Stimulated activated memory B cell treated with anti-CD40 and anti-IgM and Interleukin-4, amounts not matched to agents 10 μg/mL and 1 μg/mL and 100 μg/mL, for 72 hours (primary cell): ENCODE results near the gene TCF3.

Experiments
- ATAC-seq: fragments of 150-1000 bp; cut with Tn5 transposase; 2 replicates; pipeline ENCODE4 v1.10.0; 2021
- H3K27ac Mint-ChIP-seq: one replicate; pipeline ENCODE4 v1.8.0; 2022; ENCODE audit warnings: mild to moderate bottlenecking, mixed read lengths
- H3K27me3 Mint-ChIP-seq: one replicate; pipeline ENCODE4 v1.8.0; 2022; ENCODE audit warnings: mixed read lengths
- H3K36me3 Mint-ChIP-seq: one replicate; pipeline ENCODE4 v1.8.0; 2022; ENCODE audit warnings: mixed read lengths
- H3K4me1 Mint-ChIP-seq: one replicate; pipeline ENCODE4 v1.8.0; 2022; ENCODE audit warnings: mixed read lengths
- H3K4me3 Mint-ChIP-seq: one replicate; pipeline ENCODE4 v1.8.0; 2022; ENCODE audit warnings: mild to moderate bottlenecking, moderate library complexity, mixed read lengths
- H3K9me3 Mint-ChIP-seq: one replicate; pipeline ENCODE4 v1.8.0; 2022; ENCODE audit warnings: mixed read lengths

Gene TCF3

GRCh38 chr19:1580382-1580781 is 72.0 kb downstream of the TCF3 start:
- Mint-ChIP-seq H3K27ac (no peak overlapping the region), H3K4me3 (no peak overlapping the region), H3K4me1 (peaks cover 7% of the 10 kb centered on the region), H3K27me3 (no peaks in the 10 kb centered on the region), H3K36me3 (peaks cover 61% of the 10 kb centered on the region), H3K9me3 (no peaks in the 10 kb centered on the region)
- ATAC-seq: no peak

GRCh38 chr19:1579222-1579621 is 73.2 kb downstream of the TCF3 start:
- H3K9me3 Mint-ChIP-seq: no peaks in the 10 kb centered on the region
- H3K27me3 Mint-ChIP-seq: no peaks in the 10 kb centered on the region
- H3K4me3 Mint-ChIP-seq: no peak overlapping the region
- peaks cover 11% of the 10 kb centered on the region for H3K4me1 Mint-ChIP-seq
- H3K36me3 Mint-ChIP-seq: peaks cover 49% of the 10 kb centered on the region
- H3K27ac Mint-ChIP-seq: no peak overlapping the region
- no peak for ATAC-seq

GRCh38 chr19:1577929-1578618 is 74.3 kb downstream of the TCF3 start:
- no peak overlapping the region for H3K4me3 Mint-ChIP-seq
- H3K36me3 Mint-ChIP-seq: peaks cover 46% of the 10 kb centered on the region
- ATAC-seq: no peak

DNA sequence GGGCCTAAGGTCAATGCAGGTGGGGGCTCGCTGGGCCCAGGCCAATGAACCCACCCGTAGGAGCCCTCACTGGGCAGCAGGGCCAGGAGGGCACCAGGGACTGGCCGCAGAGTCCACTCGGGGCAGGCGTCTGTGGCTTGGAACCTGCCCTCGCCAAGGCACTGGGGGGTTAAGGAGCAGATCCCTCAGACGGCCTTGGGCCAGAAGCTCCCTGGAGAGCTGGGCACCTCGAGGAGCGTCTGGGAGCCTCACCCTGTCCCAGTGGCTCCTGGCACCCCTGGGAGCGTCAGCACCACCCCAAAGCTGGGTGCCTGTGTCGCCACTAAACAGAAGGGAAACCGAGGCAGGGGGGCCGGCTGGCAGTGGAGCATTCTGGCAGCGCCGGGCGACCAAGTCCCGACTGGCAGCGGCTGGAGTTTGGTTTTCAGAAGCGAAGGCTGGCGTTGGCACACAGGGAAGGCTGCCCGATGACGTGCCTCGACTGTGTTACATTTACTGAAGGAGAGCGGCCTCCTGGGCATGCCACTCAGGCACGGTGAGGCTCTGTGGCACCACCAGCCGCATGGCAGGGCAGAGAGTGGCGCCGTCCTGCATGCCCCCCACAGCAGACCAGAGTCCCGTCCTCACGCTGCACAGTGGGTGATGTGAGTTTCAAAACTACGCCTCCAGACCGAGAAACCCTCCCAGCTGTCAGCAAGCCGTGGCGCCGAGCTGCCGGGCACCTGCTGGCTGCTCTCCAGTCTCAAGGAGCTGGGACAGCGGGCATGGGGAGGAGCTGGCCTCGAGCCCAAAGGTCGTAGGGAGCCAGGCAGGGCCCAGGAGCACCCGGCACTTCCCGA is 75.1 kb downstream of the TCF3 start:
- H3K27me3 Mint-ChIP-seq: no peaks in the 10 kb centered on the region
- no peaks in the 10 kb centered on the region for H3K9me3 Mint-ChIP-seq
- no peak overlapping the region for H3K27ac Mint-ChIP-seq
- peaks cover 11% of the 10 kb centered on the region for H3K4me1 Mint-ChIP-seq
- no peak overlapping the region for H3K4me3 Mint-ChIP-seq
- peaks cover 41% of the 10 kb centered on the region for H3K36me3 Mint-ChIP-seq
- ATAC-seq: no peak

More at GRCh38 chr19:1577929-1578618, 74.3 kb downstream of the TCF3 start:
- Mint-ChIP-seq H3K4me1 (peaks cover 11% of the 10 kb centered on the region), H3K27me3 (no peaks in the 10 kb centered on the region), H3K27ac (no peak overlapping the region), H3K9me3 (no peaks in the 10 kb centered on the region)

GRCh38 chr19:1576242-1577089 is 75.9 kb downstream of the TCF3 start:
- Mint-ChIP-seq H3K4me1 (peaks cover 11% of the 10 kb centered on the region), H3K9me3 (no peaks in the 10 kb centered on the region), H3K27me3 (no peaks in the 10 kb centered on the region), H3K4me3 (no peak overlapping the region), H3K36me3 (peaks cover 37% of the 10 kb centered on the region), H3K27ac (peak overlapping the region; percentile 2)
- peak; percentile 42 for ATAC-seq

- Mint-ChIP-seq H3K36me3 (peaks cover 28% of the 10 kb centered on the region), H3K9me3 (no peaks in the 10 kb centered on the region), H3K4me3 (no peak overlapping the region), H3K27me3 (peaks cover 3% of the 10 kb centered on the region), H3K27ac (peak overlapping the region; percentile 2), H3K4me1 (peaks cover 13% of the 10 kb centered on the region)
- ATAC-seq: peak; percentile 10
These were observed 76.8 kb downstream of the TCF3 start for GRCh38 chr19:1575323-1576241.

- H3K9me3 Mint-ChIP-seq: no peaks in the 10 kb centered on the region
- H3K27me3 Mint-ChIP-seq: peaks cover 13% of the 10 kb centered on the region
- no peak overlapping the region for H3K4me3 Mint-ChIP-seq
- H3K4me1 Mint-ChIP-seq: peaks cover 23% of the 10 kb centered on the region
- no peak for ATAC-seq
- peaks cover 18% of the 10 kb centered on the region for H3K36me3 Mint-ChIP-seq
- no peak overlapping the region for H3K27ac Mint-ChIP-seq
These were observed 77.9 kb downstream of the TCF3 start for GRCh38 chr19:1574354-1575136.

- Mint-ChIP-seq H3K27me3 (peaks cover 21% of the 10 kb centered on the region), H3K4me3 (no peak overlapping the region), H3K9me3 (no peaks in the 10 kb centered on the region), H3K4me1 (peaks cover 32% of the 10 kb centered on the region), H3K27ac (no peak overlapping the region), H3K36me3 (peaks cover 6% of the 10 kb centered on the region)
- no peak for ATAC-seq
These were observed 79.6 kb downstream of the TCF3 start for GRCh38 chr19:1572795-1573194.

- Mint-ChIP-seq H3K27me3 (peaks cover 21% of the 10 kb centered on the region), H3K4me3 (no peak overlapping the region), H3K9me3 (no peaks in the 10 kb centered on the region), H3K27ac (no peak overlapping the region), H3K36me3 (peaks cover 6% of the 10 kb centered on the region), H3K4me1 (peaks cover 32% of the 10 kb centered on the region)
- no peak for ATAC-seq
These were observed 81.1 kb downstream of the TCF3 start for GRCh38 chr19:1571358-1571757.

GRCh38 chr19:1570836-1571235 is 81.6 kb downstream of the TCF3 start:
- no peaks in the 10 kb centered on the region for H3K9me3 Mint-ChIP-seq
- peaks cover 21% of the 10 kb centered on the region for H3K27me3 Mint-ChIP-seq
- ATAC-seq: no peak
- peaks cover 3% of the 10 kb centered on the region for H3K36me3 Mint-ChIP-seq
- H3K4me1 Mint-ChIP-seq: peaks cover 29% of the 10 kb centered on the region
- no peak overlapping the region for H3K4me3 Mint-ChIP-seq
- H3K27ac Mint-ChIP-seq: no peak overlapping the region

DNA sequence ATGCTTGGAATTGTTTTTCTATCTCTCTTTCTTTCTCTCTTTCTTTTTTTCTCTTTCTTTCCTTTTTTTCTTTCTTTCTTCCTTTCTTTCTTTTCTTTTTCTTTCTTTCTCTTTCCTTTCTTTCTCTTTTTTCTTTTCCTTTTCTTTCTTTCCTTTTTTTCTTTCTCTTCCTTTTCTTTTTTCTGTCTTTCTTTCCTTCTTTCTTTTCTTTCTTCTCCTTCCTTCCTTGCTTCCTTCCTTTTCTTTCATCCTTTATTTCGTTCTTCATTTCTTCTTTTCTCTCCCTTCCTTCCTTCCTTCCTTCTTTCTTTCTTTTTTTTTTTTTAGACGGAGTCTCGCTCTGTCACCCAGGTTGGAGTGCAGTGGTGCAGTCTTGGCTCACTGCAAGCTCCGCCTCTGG is 82.4 kb downstream of the TCF3 start:
- peak overlapping the region; percentile 25 for H3K27ac Mint-ChIP-seq
- H3K9me3 Mint-ChIP-seq: no peaks in the 10 kb centered on the region
- H3K4me1 Mint-ChIP-seq: peaks cover 23% of the 10 kb centered on the region
- ATAC-seq: no peak
- H3K27me3 Mint-ChIP-seq: peaks cover 21% of the 10 kb centered on the region
- peak overlapping the region; percentile 60 for H3K4me3 Mint-ChIP-seq
- H3K36me3 Mint-ChIP-seq: no peaks in the 10 kb centered on the region

DNA sequence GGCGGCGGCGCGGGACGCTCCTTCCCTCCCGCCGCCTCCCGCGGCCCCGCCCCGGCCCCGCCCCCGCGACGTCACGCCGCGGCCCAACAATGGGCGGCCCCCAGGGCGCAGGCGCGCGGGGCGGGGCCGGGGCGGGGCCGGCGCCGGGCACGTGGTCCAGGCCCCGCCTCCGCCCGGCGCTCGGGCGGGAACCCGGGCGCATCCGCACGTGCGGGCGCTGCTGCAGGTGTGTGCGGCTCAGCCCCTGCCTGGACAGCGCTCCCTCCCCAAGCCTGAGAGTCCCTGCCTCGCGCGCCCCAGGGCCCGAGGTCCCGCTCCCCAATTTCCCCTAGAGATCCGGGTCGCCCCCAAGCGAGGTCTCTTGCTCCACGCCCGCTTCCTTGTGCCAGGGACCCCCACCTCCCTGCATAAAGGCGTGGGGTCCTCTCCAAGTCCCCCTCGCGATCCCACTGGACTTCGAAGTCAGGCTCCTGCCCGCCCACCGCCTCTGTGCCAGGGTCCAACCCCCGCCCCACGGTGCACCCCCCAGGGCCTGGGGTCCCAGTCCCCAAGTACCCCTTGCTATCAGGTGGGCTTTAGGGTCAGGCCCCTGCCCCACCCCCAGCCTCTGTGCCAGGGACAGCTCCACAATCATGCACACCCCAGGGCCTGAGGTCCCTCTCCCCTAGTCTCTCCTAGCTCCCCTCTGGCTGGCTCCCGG is 83.9 kb downstream of the TCF3 start, which contains the start of gene MEX3D:
MEX3D (minus strand) TSS at position 6 of the 700 bp plus-strand sequence. CDS start 267 bp downstream, outside the sequence.
- peak; percentile 87 for ATAC-seq
- H3K27ac Mint-ChIP-seq: no peak within 1 kb of the TSS
- no peaks in the 10 kb centered on the region for H3K36me3 Mint-ChIP-seq
- peaks cover 21% of the 10 kb centered on the region for H3K4me1 Mint-ChIP-seq
- no peaks in the 10 kb centered on the region for H3K9me3 Mint-ChIP-seq
- peak within 1 kb of the TSS; percentile 64 for H3K4me3 Mint-ChIP-seq
- peaks cover 21% of the 10 kb centered on the region for H3K27me3 Mint-ChIP-seq

- peaks cover 21% of the 10 kb centered on the region for H3K27me3 Mint-ChIP-seq
- no peaks in the 10 kb centered on the region for H3K9me3 Mint-ChIP-seq
- H3K4me1 Mint-ChIP-seq: peaks cover 21% of the 10 kb centered on the region
- no peaks in the 10 kb centered on the region for H3K36me3 Mint-ChIP-seq
- H3K27ac Mint-ChIP-seq: no peak overlapping the region
- no peak overlapping the region for H3K4me3 Mint-ChIP-seq
- no peak for ATAC-seq
These were observed 84.6 kb downstream of the TCF3 start for GRCh38 chr19:1567848-1568227.
